HEK293 (cell line): Measurements from ENCODE around the gene SEMA7A.

Experiments
- CTCF ChIA-PET: fragments of 350-600 bp; formaldehyde crosslinking; extraction: SDS; loops from one replicate; lab custom pipeline; 2021; ENCODE audit warnings: antibody characterized with exemption; lab: Yijun Ruan, JAX
- POLR2A ChIA-PET: fragments of 300-600 bp; formaldehyde crosslinking; extraction: SDS; loops from one replicate; lab custom pipeline; 2020; ENCODE audit warnings: antibody characterized with exemption, inconsistent platforms; lab: Yijun Ruan, JAX
- H3K27ac ChIP-seq: fragments of 200-500 bp; sonication (Bioruptor generic); 2 replicates; pipeline ENCODE4 v1.5.1; 2014; ENCODE audit warnings: low read depth, low read length, control low read depth, inconsistent platforms; ENCODE audit errors: extremely low read depth
- H3K36me3 ChIP-seq, 2 experiments: fragments of 200-500 bp in 1 of 2; sonication (Bioruptor generic) in 1 of 2; 1 replicate in 1 of 2; 2 replicates in 1 of 2; pipeline ENCODE4 v1.5.1; 2014 to 2017; ENCODE audit warnings: inconsistent platforms in 2 of 2, low read length in 2 of 2; ENCODE audit not compliant: control insufficient read depth in 2 of 2, insufficient read depth in 1 of 2
- H3K4me1 ChIP-seq: fragments of 200-500 bp; sonication (Bioruptor generic); 2 replicates; pipeline ENCODE4 v1.5.1; 2014; ENCODE audit warnings: mild to moderate bottlenecking, low read length, inconsistent platforms; ENCODE audit not compliant: control insufficient read depth, insufficient read depth
- H3K4me3 ChIP-seq: 2 replicates; pipeline ENCODE4 v1.5.1; 2011; ENCODE audit warnings: low read depth, mild to moderate bottlenecking, control low read depth, low read length, moderate library complexity
- H3K9me3 ChIP-seq: fragments of 200-500 bp; sonication (Bioruptor generic); 2 replicates; pipeline ENCODE4 v1.5.1; 2014; ENCODE audit warnings: low read depth, low read length, inconsistent platforms; ENCODE audit not compliant: control insufficient read depth, insufficient read depth
- BCL11A ChIP-seq: fragments of 450-650 bp; formaldehyde crosslinking; IDR thresholded peaks from 2 replicates; pipeline ENCODE4 v1.5.1; 2016; ENCODE audit warnings: low read depth, missing biosample characterization, missing genetic modification characterization
- EGR2 ChIP-seq: fragments of 450-650 bp; formaldehyde crosslinking; IDR thresholded peaks from 2 replicates; pipeline ENCODE4 v1.5.1; 2016; ENCODE audit warnings: low read depth, missing biosample characterization, missing genetic modification characterization
- FEZF1 ChIP-seq: fragments of 450-650 bp; formaldehyde crosslinking; IDR thresholded peaks from 2 replicates; pipeline ENCODE4 v1.5.1; 2016; ENCODE audit warnings: missing biosample characterization, missing genetic modification characterization
- SCRT1 ChIP-seq: fragments of 450-650 bp; formaldehyde crosslinking; IDR thresholded peaks from 2 replicates; pipeline ENCODE4 v1.5.1; 2016; ENCODE audit warnings: missing biosample characterization, missing genetic modification characterization, borderline replicate concordance
- ZBTB21 ChIP-seq: fragments of 450-650 bp; formaldehyde crosslinking; IDR thresholded peaks from 2 replicates; pipeline ENCODE4 v1.5.1; 2017; ENCODE audit warnings: missing biosample characterization, missing genetic modification characterization
- ZBTB48 ChIP-seq: fragments of 450-650 bp; formaldehyde crosslinking; IDR thresholded peaks from 2 replicates; pipeline ENCODE4 v1.5.1; 2016; ENCODE audit warnings: missing biosample characterization, missing genetic modification characterization
- ZEB2 ChIP-seq: fragments of 450-650 bp; formaldehyde crosslinking; IDR thresholded peaks from 2 replicates; pipeline ENCODE4 v1.5.1; 2016; ENCODE audit warnings: missing biosample characterization, missing genetic modification characterization
- ZFHX2 ChIP-seq: fragments of 450-650 bp; formaldehyde crosslinking; conservative IDR thresholded peaks from 2 replicates; pipeline ENCODE4 v1.5.1; 2016; ENCODE audit warnings: missing biosample characterization, missing genetic modification characterization
- ZNF148 ChIP-seq: fragments of 450-650 bp; formaldehyde crosslinking; IDR thresholded peaks from 2 replicates; pipeline ENCODE4 v1.5.0; 2017; ENCODE audit warnings: missing biosample characterization, missing genetic modification characterization, borderline replicate concordance
- ZNF211 ChIP-seq: fragments of 450-650 bp; formaldehyde crosslinking; IDR thresholded peaks from 2 replicates; pipeline ENCODE4 v1.5.1; 2016; ENCODE audit warnings: low read depth, missing biosample characterization, missing genetic modification characterization
- ZNF248 ChIP-seq: fragments of 450-650 bp; formaldehyde crosslinking; IDR thresholded peaks from 2 replicates; pipeline ENCODE4 v1.5.1; 2017; ENCODE audit warnings: missing biosample characterization, missing genetic modification characterization
- ZNF266 ChIP-seq: fragments of 450-650 bp; formaldehyde crosslinking; IDR thresholded peaks from 2 replicates; pipeline ENCODE4 v1.5.1; 2016; ENCODE audit warnings: missing biosample characterization, missing genetic modification characterization, low read depth
- ZNF324 ChIP-seq: fragments of 450-650 bp; formaldehyde crosslinking; IDR thresholded peaks from 2 replicates; pipeline ENCODE4 v1.5.1; 2016; ENCODE audit warnings: missing biosample characterization, missing genetic modification characterization
- ZNF362 ChIP-seq: fragments of 450-650 bp; formaldehyde crosslinking; IDR thresholded peaks from 2 replicates; pipeline ENCODE4 v1.5.1; 2016; ENCODE audit warnings: missing biosample characterization, missing genetic modification characterization
- ZNF391 ChIP-seq: fragments of 450-650 bp; formaldehyde crosslinking; IDR thresholded peaks from 2 replicates; pipeline ENCODE4 v1.5.1; 2016; ENCODE audit warnings: low read depth, missing biosample characterization, missing genetic modification characterization, borderline replicate concordance
- ZNF530 ChIP-seq: fragments of 450-650 bp; formaldehyde crosslinking; IDR thresholded peaks from 2 replicates; pipeline ENCODE4 v1.5.1; 2016; ENCODE audit warnings: low read depth, missing biosample characterization, missing genetic modification characterization
- ZNF623 ChIP-seq: fragments of 450-650 bp; formaldehyde crosslinking; IDR thresholded peaks from 2 replicates; pipeline ENCODE4 v1.5.1; 2016; ENCODE audit warnings: missing biosample characterization, missing genetic modification characterization
- ZNF747 ChIP-seq: fragments of 450-650 bp; formaldehyde crosslinking; IDR thresholded peaks from 2 replicates; pipeline ENCODE4 v1.5.1; 2016; ENCODE audit warnings: missing biosample characterization, missing genetic modification characterization
- ZNF837 ChIP-seq: fragments of 450-650 bp; formaldehyde crosslinking; IDR thresholded peaks from 2 replicates; pipeline ENCODE4 v1.5.1; 2016; ENCODE audit warnings: missing biosample characterization, missing genetic modification characterization
- ZSCAN23 ChIP-seq: fragments of 450-650 bp; formaldehyde crosslinking; IDR thresholded peaks from 2 replicates; pipeline ENCODE4 v1.5.1; 2016; ENCODE audit warnings: missing biosample characterization, missing genetic modification characterization
- ZXDB ChIP-seq: fragments of 450-650 bp; formaldehyde crosslinking; IDR thresholded peaks from 2 replicates; pipeline ENCODE4 v1.5.1; 2016; ENCODE audit warnings: missing biosample characterization, missing genetic modification characterization
- TF ChIP-seq, protein P1 (sequence below): fragments of 450-650 bp; formaldehyde crosslinking; IDR thresholded peaks from 2 replicates; pipeline ENCODE4 v1.5.1; 2017; ENCODE audit warnings: missing biosample characterization, missing genetic modification characterization
- TF ChIP-seq, protein P2 (sequence below): fragments of 450-650 bp; formaldehyde crosslinking; IDR thresholded peaks from 2 replicates; pipeline ENCODE4 v1.5.1; 2016; ENCODE audit warnings: missing biosample characterization, missing genetic modification characterization
- TF ChIP-seq, protein P3 (sequence below): fragments of 450-650 bp; formaldehyde crosslinking; IDR thresholded peaks from 2 replicates; pipeline ENCODE4 v1.5.1; 2016; ENCODE audit warnings: missing biosample characterization, missing genetic modification characterization

The SEMA7A gene

DNA sequence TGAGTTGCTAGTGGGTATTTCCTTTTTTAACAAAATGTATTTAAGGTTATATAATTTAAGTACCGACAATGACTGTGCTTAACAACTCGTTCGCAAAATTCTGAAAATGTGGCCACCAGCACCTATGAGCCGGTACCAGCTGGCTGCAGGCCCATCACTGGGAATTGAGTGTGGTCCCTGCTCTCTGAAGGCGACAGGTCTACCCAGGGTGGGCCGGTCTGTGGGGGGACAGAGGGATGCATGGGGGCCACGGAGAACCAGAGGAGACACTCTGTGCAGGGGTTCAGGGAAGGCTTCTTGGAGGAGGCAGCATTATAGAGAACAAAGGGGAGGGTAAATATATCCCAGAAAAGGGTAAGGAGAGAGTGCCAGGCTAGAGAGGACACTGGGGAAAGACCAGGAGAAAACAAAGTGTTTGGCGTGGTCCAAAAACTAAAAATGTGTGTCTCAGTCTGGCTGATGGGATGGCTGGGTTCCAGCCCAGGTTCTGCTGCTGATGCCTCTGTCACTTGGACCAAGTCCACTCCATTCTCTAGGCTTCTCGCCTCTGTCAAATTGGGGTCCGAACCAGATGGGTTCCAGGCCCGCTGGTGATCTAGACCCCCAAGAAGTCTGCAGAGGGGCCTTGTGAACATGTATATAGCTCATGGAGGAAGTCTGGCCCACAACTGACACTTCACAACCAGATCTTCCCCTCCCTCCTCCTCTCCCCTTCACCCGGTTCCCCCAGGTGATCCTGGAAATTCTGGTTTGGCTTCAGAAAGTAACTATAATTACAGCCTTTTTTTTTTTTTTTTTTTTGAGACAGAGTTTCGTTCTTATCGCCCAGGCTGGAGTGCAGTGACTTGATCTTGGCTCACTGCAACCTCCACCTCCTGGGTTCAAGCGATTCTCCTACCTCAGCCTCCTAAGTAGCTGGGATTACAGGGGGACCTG lies 55.7 kb downstream of the SEMA7A start:
- H3K4me3 ChIP-seq = no peak overlapping the region
- TF ChIP-seq ZNF391 (tag by site-specific recombination) = no peak
- no peak for TF ChIP-seq EGR2 (tag by site-specific recombination)
- TF ChIP-seq ZNF362 (tag by site-specific recombination) = no peak
- no peak for TF ChIP-seq ZNF837 (tag by site-specific recombination)
- TF ChIP-seq, protein P1, sequence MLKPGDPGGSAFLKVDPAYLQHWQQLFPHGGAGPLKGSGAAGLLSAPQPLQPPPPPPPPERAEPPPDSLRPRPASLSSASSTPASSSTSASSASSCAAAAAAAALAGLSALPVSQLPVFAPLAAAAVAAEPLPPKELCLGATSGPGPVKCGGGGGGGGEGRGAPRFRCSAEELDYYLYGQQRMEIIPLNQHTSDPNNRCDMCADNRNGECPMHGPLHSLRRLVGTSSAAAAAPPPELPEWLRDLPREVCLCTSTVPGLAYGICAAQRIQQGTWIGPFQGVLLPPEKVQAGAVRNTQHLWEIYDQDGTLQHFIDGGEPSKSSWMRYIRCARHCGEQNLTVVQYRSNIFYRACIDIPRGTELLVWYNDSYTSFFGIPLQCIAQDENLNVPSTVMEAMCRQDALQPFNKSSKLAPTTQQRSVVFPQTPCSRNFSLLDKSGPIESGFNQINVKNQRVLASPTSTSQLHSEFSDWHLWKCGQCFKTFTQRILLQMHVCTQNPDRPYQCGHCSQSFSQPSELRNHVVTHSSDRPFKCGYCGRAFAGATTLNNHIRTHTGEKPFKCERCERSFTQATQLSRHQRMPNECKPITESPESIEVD = no peak
- no peak for TF ChIP-seq ZFHX2
- TF ChIP-seq ZBTB48 (tag by site-specific recombination) = no peak
- TF ChIP-seq FEZF1 (tag by site-specific recombination) = no peak
- no peak for TF ChIP-seq ZBTB21
- TF ChIP-seq ZSCAN23 (tag by site-specific recombination) = no peak
- TF ChIP-seq ZNF623 (tag by site-specific recombination) = no peak
- TF ChIP-seq ZNF747 (tag by site-specific recombination) = no peak
- TF ChIP-seq ZNF266 (tag by site-specific recombination) = no peak
- TF ChIP-seq SCRT1 (tag by site-specific recombination) = no peak
- TF ChIP-seq, protein P2, sequence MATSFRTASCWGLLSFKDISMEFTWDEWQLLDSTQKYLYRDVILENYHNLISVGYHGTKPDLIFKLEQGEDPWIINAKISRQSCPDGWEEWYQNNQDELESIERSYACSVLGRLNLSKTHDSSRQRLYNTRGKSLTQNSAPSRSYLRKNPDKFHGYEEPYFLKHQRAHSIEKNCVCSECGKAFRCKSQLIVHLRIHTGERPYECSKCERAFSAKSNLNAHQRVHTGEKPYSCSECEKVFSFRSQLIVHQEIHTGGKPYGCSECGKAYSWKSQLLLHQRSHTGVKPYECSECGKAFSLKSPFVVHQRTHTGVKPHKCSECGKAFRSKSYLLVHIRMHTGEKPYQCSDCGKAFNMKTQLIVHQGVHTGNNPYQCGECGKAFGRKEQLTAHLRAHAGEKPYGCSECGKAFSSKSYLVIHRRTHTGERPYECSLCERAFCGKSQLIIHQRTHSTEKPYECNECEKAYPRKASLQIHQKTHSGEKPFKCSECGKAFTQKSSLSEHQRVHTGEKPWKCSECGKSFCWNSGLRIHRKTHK (tag by site-specific recombination) = no peak
- TF ChIP-seq, all 188 proteins: peak for 0
- CTCF ChIA-PET = interaction anchor here (0.6 to 25.1 kb wide), 10 partner anchors 44 to 585 kb away, joined by 3 to 768 read pairs (median 4); partner anchors contain the start of gene SEMA7A
- H3K36me3 ChIP-seq = no peaks in the 10 kb centered on the region
- no peaks in the 10 kb centered on the region for H3K9me3 ChIP-seq
- no peak overlapping the region for H3K27ac ChIP-seq
- H3K4me1 ChIP-seq = peaks cover 9% of the 10 kb centered on the region
- POLR2A ChIA-PET = interaction anchor here (0.9 kb wide), 1 partner anchor 163 kb away, joined by 5 read pairs; the partner anchor contains the start of gene ARID3B

- ChIA-PET CTCF (interaction anchor here (0.6 to 25.1 kb wide), 8 partner anchors 12 to 256 kb away, joined by 3 to 768 read pairs (median 8); partner anchors contain the start of gene SEMA7A), POLR2A (no interaction called here)
- TF ChIP-seq ZNF530 (tag by site-specific recombination) (no peak), ZNF248 (tag by site-specific recombination) (no peak), ZNF148 (no peak), ZFHX2 (peak; percentile 48), ZEB2 (tag by site-specific recombination) (0 out of 2 replicates have a peak, but pooled peaks have one; percentile 12), ZNF324 (no peak), ZNF211 (tag by site-specific recombination) (no peak), EGR2 (tag by site-specific recombination) (0 out of 2 replicates have a peak, but pooled peaks have one; percentile 23), BCL11A (tag by site-specific recombination) (no peak), ZXDB (tag by site-specific recombination) (no peak)
- TF ChIP-seq, protein P3, sequence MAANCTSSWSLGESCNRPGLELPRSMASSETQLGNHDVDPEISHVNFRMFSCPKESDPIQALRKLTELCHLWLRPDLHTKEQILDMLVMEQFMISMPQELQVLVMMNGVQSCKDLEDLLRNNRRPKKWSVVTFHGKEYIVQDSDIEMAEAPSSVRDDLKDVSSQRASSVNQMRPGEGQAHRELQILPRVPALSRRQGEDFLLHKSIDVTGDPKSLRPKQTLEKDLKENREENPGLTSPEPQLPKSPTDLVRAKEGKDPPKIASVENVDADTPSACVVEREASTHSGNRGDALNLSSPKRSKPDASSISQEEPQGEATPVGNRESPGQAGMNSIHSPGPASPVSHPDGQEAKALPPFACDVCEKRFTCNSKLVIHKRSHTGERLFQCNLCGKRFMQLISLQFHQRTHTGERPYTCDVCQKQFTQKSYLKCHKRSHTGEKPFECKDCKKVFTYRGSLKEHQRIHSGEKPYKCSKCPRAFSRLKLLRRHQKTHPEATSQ (tag by site-specific recombination) = no peak
- H3K9me3 ChIP-seq = no peaks in the 10 kb centered on the region
- H3K4me1 ChIP-seq = peaks cover 9% of the 10 kb centered on the region
- H3K27ac ChIP-seq = no peak overlapping the region
- H3K36me3 ChIP-seq = no peaks in the 10 kb centered on the region
- no peak overlapping the region for H3K4me3 ChIP-seq
Observed at GRCh38 chr15:74376825-74377581, 56.8 kb downstream of the SEMA7A start.
